HG02763 (cell line): ENCODE results near the gene MAML3.
"Not testable (repeated sequence)": the region's sequence is repeated elsewhere in the genome, so short reads cannot be mapped to it uniquely, and the experiment has no call there.

Experiments
- ATAC-seq: cut with Tn5 transposase; IDR thresholded peaks from one replicate; pipeline ENCODE4 v1.9.1; 2021; ENCODE audit warnings: mild to moderate bottlenecking, moderate library complexity; ENCODE audit not compliant: unreplicated experiment

The MAML3 gene

GRCh38 chr4:139712882-139713281, 441.1 kb downstream of the MAML3 start:
- ATAC-seq: no peak

DNA sequence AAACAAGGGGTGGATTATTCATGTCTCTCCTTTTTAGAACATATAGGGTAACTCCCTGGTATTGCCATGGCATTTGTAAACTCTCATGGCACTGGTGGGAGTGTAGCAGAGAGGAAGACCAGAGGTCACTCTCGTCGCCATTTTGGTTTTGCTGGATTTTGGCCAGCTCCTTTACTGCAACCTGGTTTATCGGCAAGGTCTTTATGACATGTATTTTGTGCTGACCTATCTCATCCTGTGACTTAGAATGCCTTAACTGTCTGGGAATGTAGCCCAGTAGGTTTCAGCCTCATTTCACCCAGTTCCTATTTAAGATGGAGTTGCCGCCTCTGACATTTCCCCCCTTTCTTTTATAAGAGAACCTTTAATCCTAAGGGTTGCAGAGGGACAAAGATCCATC, 442.5 kb downstream of the MAML3 start:
- no peak for ATAC-seq

DNA sequence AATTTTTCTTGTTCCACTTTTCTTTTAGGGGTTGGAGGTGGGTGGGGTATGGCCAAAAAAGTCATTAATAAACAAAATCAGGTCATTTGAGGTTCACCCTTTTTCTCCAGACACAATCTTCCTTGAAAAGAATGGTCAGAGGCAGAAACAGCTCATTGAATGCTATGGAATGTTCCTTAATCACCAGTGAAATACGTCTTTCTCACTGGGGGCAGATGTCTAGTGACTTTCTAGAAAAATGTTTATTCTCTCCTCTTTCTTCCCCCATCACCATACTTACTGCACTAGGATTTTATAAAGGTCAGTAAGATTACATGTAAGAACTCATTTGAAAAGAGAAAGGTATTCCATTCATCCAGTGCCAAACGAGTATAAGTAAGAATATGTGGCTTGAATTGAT, 443.9 kb downstream of the MAML3 start:
- ATAC-seq: no peak

GRCh38 chr4:139709660-139710059, 444.3 kb downstream of the MAML3 start:
- ATAC-seq: no peak

DNA sequence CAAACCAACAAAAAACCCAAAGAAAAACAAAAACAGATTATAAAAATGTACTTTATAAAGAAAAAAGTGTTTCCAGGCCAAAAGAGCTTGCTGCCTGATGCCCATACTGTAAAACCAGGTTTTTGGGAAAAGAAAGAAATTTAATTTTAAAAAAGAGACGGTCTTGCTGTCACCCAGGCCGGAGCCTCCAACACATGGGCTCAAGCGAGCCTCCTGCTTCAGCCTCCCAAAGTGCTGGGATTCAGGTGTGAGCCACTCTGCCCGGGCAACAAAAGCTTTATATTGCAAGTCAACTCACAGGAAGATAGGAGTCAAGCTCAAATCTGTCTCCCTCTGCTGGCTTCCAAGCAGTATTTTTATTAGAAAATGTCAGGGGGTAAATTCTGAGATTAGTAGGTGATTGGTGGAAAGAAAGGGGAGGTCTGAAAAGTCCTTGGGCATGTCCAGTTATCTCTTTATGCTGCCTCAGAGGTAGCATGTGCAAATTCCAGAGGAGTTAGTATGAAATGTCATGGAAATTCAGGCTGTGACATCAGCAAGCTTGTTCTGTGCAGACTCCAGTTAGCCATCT, 449.0 kb downstream of the MAML3 start:
- ATAC-seq: no peak

GRCh38 chr4:139700568-139700967, 453.4 kb downstream of the MAML3 start:
- no peak for ATAC-seq

- not testable (repeated sequence) for ATAC-seq
Observed at GRCh38 chr4:139698167-139698925, 455.6 kb downstream of the MAML3 start.

- ATAC-seq: no peak
Observed at GRCh38 chr4:139696491-139696890, 457.5 kb downstream of the MAML3 start.

DNA sequence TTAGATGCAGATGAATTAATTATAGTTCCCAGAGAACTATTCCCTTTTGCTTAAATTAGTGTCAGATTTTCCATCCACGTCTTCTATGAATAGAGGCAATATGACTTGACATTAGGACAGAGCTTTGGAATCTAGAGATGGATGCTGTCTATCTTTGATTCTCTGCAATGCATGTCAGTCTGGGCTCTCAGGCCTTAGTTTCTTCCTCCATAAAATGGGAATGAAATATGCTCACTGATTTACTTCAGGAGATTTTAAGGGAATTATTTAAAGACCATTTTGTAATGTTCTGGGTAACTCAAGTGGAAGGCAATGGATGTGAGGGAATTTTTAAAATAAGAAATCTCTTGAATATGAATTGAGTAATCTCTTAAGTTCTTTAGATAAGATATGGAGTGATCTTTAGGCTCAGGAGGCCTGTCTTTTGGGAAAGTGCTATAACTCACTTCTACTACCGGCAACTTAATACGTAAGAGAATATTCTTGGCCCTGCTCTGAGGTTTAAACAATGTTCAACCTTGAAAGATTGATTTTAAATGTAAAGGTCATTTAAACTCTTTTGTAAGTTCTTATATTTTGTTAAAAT, 459.4 kb downstream of the MAML3 start:
- ATAC-seq: no peak

GRCh38 chr4:139692309-139693012, 461.5 kb downstream of the MAML3 start:
- no peak for ATAC-seq

DNA sequence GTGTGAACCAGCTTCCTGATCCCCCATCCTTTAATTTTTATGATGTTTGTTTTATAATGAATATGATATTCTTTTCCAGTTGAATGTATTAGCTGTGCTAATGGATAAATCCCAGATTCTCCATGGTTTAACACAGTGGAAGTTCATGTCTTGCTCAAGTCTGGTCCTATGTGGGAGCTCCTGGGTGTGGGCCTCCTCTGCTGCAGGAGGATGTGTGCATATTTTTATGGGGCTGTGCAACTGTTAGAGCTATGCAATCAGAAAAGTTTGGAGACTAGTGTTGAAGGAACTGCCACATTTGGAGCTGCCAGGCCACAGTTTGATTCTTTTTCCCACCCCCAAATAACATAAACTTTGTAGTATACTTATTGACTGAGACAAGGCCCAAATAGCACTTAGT, 463.6 kb downstream of the MAML3 start:
- no peak for ATAC-seq

GRCh38 chr4:139689093-139689722, 464.8 kb downstream of the MAML3 start:
- ATAC-seq: no peak

- no peak for ATAC-seq
Observed at GRCh38 chr4:139686988-139687387, 467.0 kb downstream of the MAML3 start.

- ATAC-seq: no peak
Observed at GRCh38 chr4:139686130-139686529, 467.9 kb downstream of the MAML3 start.

DNA sequence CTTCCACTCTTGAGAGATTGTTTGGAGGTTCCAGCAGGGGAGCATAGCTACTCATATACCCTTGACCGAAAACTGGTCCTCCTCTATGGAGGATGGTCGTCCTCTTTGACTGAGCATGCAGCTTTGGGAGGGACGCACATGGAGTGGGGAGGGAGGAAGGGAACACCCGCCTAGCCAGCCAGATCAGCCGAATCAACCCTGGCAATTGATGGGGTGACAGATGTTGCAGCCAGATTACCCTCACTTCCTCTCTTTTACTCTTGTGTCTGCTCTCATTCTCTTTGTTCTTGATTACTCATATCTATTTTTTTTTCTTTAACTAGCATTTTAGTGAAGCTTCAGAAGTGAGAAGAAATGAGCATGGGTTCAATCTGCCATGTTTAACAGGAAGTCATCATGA, 468.8 kb downstream of the MAML3 start:
- no peak for ATAC-seq

DNA sequence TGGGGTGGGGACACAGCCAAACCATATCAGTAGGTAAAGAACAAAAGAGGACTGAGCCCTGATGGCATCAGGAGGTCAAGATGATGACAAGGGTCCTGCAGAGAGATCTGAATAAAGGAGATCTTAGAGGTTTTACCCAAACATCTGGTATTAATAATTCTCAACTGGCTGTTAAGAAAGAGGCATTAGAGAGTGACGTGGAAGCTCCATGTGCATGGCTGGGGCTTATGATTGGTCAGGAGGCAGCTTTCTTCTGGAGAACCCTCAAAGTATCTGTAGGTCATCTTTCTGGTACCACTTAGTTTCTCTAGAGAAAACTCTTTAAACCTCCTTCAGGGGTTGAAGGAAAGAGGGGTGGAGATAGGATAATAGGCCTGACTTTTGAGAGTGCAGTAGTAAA, 469.6 kb downstream of the MAML3 start:
- no peak for ATAC-seq

- no peak for ATAC-seq
Observed at GRCh38 chr4:139682741-139683151, 471.2 kb downstream of the MAML3 start.

- no peak for ATAC-seq
Observed at GRCh38 chr4:139682309-139682708, 471.7 kb downstream of the MAML3 start.

- ATAC-seq: no peak
Observed at GRCh38 chr4:139676913-139677585, 476.9 kb downstream of the MAML3 start.

DNA sequence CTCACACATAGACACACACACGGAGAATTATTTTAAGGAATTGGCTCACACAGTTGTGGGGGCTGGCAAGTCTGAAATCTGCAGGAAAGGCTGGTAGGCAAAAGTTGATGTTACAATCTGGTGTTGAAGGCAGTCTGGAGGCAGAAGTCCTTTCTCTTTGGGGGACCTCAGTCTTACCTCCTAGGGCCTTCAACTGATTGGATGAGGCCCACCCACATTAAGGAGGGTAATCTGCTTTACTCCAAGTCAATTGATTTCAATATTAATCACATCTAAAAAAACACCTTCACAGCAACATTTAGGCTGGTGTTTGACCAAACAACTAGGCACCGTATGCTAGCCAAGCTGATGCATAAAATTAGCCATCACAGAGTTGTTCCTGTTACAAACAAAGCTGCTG, 477.6 kb downstream of the MAML3 start:
- no peak for ATAC-seq

GRCh38 chr4:139675651-139676050, 478.3 kb downstream of the MAML3 start:
- no peak for ATAC-seq
